ENCODE measurements around the gene ITGA1.

The ITGA1 gene

GRCh38 chr5:52897238-52897614, 109.5 kb downstream of the ITGA1 start:
- DNase-seq (ENCODE audit: low read depth in 2 of 2) = no peak

GRCh38 chr5:52898961-52899680, 111.4 kb downstream of the ITGA1 start:
- DNase-seq (ENCODE audit: low read depth in 2 of 2) = no peak

GRCh38 chr5:52903142-52903541, 115.4 kb downstream of the ITGA1 start:
- no peak for DNase-seq (ENCODE audit: low read depth in 2 of 2)

- no peak for DNase-seq (ENCODE audit: low read depth in 2 of 2)
These were observed 118.6 kb downstream of the ITGA1 start for GRCh38 chr5:52906343-52906742.

GRCh38 chr5:52906845-52907244, 119.1 kb downstream of the ITGA1 start:
- DNase-seq (ENCODE audit: low read depth in 2 of 2) = no peak

GRCh38 chr5:52909192-52909591, 121.5 kb downstream of the ITGA1 start:
- no peak for DNase-seq (ENCODE audit: low read depth in 2 of 2)

- DNase-seq (ENCODE audit: low read depth in 2 of 2) = no peak
These were observed 122.4 kb downstream of the ITGA1 start for GRCh38 chr5:52910071-52910470.

- DNase-seq (ENCODE audit: low read depth in 2 of 2) = no peak
These were observed 127.6 kb downstream of the ITGA1 start for GRCh38 chr5:52915176-52915875.

- no peak for DNase-seq (ENCODE audit: low read depth in 2 of 2)
These were observed 133.2 kb downstream of the ITGA1 start for GRCh38 chr5:52920929-52921328.

GRCh38 chr5:52922384-52922783, 134.7 kb downstream of the ITGA1 start:
- no peak for DNase-seq (ENCODE audit: low read depth in 2 of 2)

- DNase-seq (ENCODE audit: low read depth in 2 of 2) = no peak
These were observed 136.7 kb downstream of the ITGA1 start for GRCh38 chr5:52924456-52924855.

GRCh38 chr5:52925001-52925400, 137.3 kb downstream of the ITGA1 start:
- DNase-seq (ENCODE audit: low read depth in 2 of 2) = no peak

GRCh38 chr5:52928689-52929088, 141.0 kb downstream of the ITGA1 start:
- DNase-seq (ENCODE audit: low read depth in 2 of 2) = no peak

- DNase-seq (ENCODE audit: low read depth in 2 of 2) = no peak
These were observed 150.5 kb downstream of the ITGA1 start for GRCh38 chr5:52938226-52938625.

- no peak for DNase-seq (ENCODE audit: low read depth in 2 of 2)
These were observed 155.6 kb downstream of the ITGA1 start for GRCh38 chr5:52943285-52943684.

- no peak for DNase-seq (ENCODE audit: low read depth in 2 of 2)
These were observed 156.1 kb downstream of the ITGA1 start for GRCh38 chr5:52943808-52944207.

- no peak for DNase-seq (ENCODE audit: low read depth in 2 of 2)
These were observed 157.3 kb downstream of the ITGA1 start for GRCh38 chr5:52945040-52945439.

- no peak for DNase-seq (ENCODE audit: low read depth in 2 of 2)
These were observed 159.5 kb downstream of the ITGA1 start for GRCh38 chr5:52947208-52947607.

GRCh38 chr5:52947851-52948250, 160.1 kb downstream of the ITGA1 start:
- DNase-seq (ENCODE audit: low read depth in 2 of 2) = no peak

- peak; percentile 1 to 18 for DNase-seq (ENCODE audit: low read depth in 2 of 2)
These were observed 160.8 kb downstream of the ITGA1 start for GRCh38 chr5:52948418-52949076.

- DNase-seq (ENCODE audit: low read depth in 2 of 2) = no peak
These were observed 163.0 kb downstream of the ITGA1 start for GRCh38 chr5:52950686-52951085.

GRCh38 chr5:52952483-52952882, 164.8 kb downstream of the ITGA1 start:
- no peak for DNase-seq (ENCODE audit: low read depth in 2 of 2)

- no peak for DNase-seq (ENCODE audit: low read depth in 2 of 2)
These were observed 168.3 kb downstream of the ITGA1 start for GRCh38 chr5:52956014-52956413.

Measured in stimulated activated CD8-positive, alpha-beta memory T cell treated with anti-CD3 and anti-CD28 coated beads, Interleukin-7, amount 100 ng/mL, for 1 hour (primary cell).